Measurements from ENCODE around the gene KCNH3. TPM values are rescaled to one million over a fixed set of nuclear protein-coding genes. Genes with fewer than 3 reads are reported as not detected.

The KCNH3 gene
- polyA plus RNA-seq, 1 donor from 2014 or later: 0.63 TPM

GRCh38 chr12:49524660-49525324 is 14.0 kb upstream of the KCNH3 start:
- Histone ChIP-seq H3K9ac (ENCODE audit: low read length) (no peak overlapping the region), H3K27ac (ENCODE audit: low read length) (no peak overlapping the region), H3K36me3 (ENCODE audit: insufficient read depth, low read length) (peaks cover 7% of the 10 kb centered on the region), H4K20me1 (ENCODE audit: insufficient read depth) (no peaks in the 10 kb centered on the region), H3K9me3 (ENCODE audit: low read length) (no peaks in the 10 kb centered on the region), H3K9me2 (ENCODE audit: insufficient read depth, low read length) (no peaks in the 10 kb centered on the region), H3K79me2 (replicated peaks; ENCODE audit: insufficient read depth, low read length) (no peaks in the 10 kb centered on the region), H3K4me2 (ENCODE audit: low read length) (no peak overlapping the region), H3K4me3 (ENCODE audit: low read length) (no peak overlapping the region), H3F3A (ENCODE audit: insufficient read depth, low read length, poor library complexity, severe bottlenecking) (no peaks in the 10 kb centered on the region), H2AFZ (ENCODE audit: low read depth, low read length) (no peak overlapping the region), H3K27me3 (ENCODE audit: insufficient read depth, low read depth, low read length) (no peaks in the 10 kb centered on the region)
- TF ChIP-seq TAF1 (IDR thresholded peaks at IDR 0.05; ENCODE audit: low read depth) (no peak), REST (IDR thresholded peaks at IDR 0.05; ENCODE audit: borderline replicate concordance) (no peak), CTCF (IDR thresholded peaks at IDR 0.05; ENCODE audit: poor library complexity, severe bottlenecking) (no peak), EZH2 (IDR thresholded peaks at IDR 0.05; ENCODE audit: borderline replicate concordance, insufficient read depth, low read length, poor library complexity, severe bottlenecking) (no peak), SMC3 (conservative IDR thresholded peaks at IDR 0.05; ENCODE audit: poor library complexity) (no peak), POLR2AphosphoS5 (IDR thresholded peaks at IDR 0.05) (no peak), RAD21 (conservative IDR thresholded peaks at IDR 0.05) (no peak), EP300 (conservative IDR thresholded peaks at IDR 0.05; ENCODE audit: poor library complexity, severe bottlenecking) (no peak), MXI1 (conservative IDR thresholded peaks at IDR 0.05; ENCODE audit: poor library complexity, severe bottlenecking) (no peak)

- H3F3A ChIP-seq (ENCODE audit: insufficient read depth, low read length, poor library complexity, severe bottlenecking): no peaks in the 10 kb centered on the region
- TF ChIP-seq REST (IDR thresholded peaks at IDR 0.05; ENCODE audit: borderline replicate concordance) (no peak), MXI1 (conservative IDR thresholded peaks at IDR 0.05; ENCODE audit: poor library complexity, severe bottlenecking) (no peak)
- peaks cover 7% of the 10 kb centered on the region for H3K36me3 ChIP-seq (ENCODE audit: insufficient read depth, low read length)
- no peaks in the 10 kb centered on the region for H3K9me3 ChIP-seq (ENCODE audit: low read length)
- no peak overlapping the region for H3K4me3 ChIP-seq (ENCODE audit: low read length)
- H3K27ac ChIP-seq (ENCODE audit: low read length): no peak overlapping the region
- no peaks in the 10 kb centered on the region for H3K79me2 ChIP-seq (replicated peaks; ENCODE audit: insufficient read depth, low read length)
- no peaks in the 10 kb centered on the region for H3K27me3 ChIP-seq (ENCODE audit: insufficient read depth, low read depth, low read length)
- no peak overlapping the region for H3K4me2 ChIP-seq (ENCODE audit: low read length)
- H3K9me2 ChIP-seq (ENCODE audit: insufficient read depth, low read length): no peaks in the 10 kb centered on the region
- no peaks in the 10 kb centered on the region for H4K20me1 ChIP-seq (ENCODE audit: insufficient read depth)
- no peak overlapping the region for H2AFZ ChIP-seq (ENCODE audit: low read depth, low read length)
- H3K9ac ChIP-seq (ENCODE audit: low read length): no peak overlapping the region
Measured at GRCh38 chr12:49525942-49526341, 12.9 kb upstream of the KCNH3 start.
